GM06990 (cell line): Measurements from ENCODE around the gene CACNA2D2.

ENCODE experiments used
- DNase-seq: peaks from one replicate; pipeline ENCODE4 v3.0.0-alpha.2; 2011; ENCODE audit not compliant: insufficient read length; ENCODE audit errors: extremely low read depth
- H3K27me3 ChIP-seq: replicated peaks from 2 replicates; pipeline ENCODE4 v1.6.0; 2011; ENCODE audit warnings: low read length; ENCODE audit not compliant: control insufficient read depth, insufficient read depth
- H3K36me3 ChIP-seq: 2 replicates; pipeline ENCODE4 v1.5.1; 2011; ENCODE audit warnings: low read length; ENCODE audit not compliant: control insufficient read depth, insufficient read depth
- H3K4me3 ChIP-seq: replicated peaks from 2 replicates; pipeline ENCODE4 v1.5.1; 2011; ENCODE audit warnings: low read depth, mild to moderate bottlenecking, control low read depth, low read length
- CTCF ChIP-seq: IDR thresholded peaks from 2 replicates; pipeline ENCODE4 v1.5.1; 2011; ENCODE audit warnings: low read length, control low read depth, mild to moderate bottlenecking, inconsistent platforms; ENCODE audit not compliant: insufficient read depth, poor library complexity, severe bottlenecking

Gene CACNA2D2

GRCh38 chr3:50408443-50408944 is 94.9 kb downstream of the CACNA2D2 start:
- TF ChIP-seq CTCF: no peak
- no peaks in the 10 kb centered on the region for H3K36me3 ChIP-seq
- H3K27me3 ChIP-seq: peaks cover 4% of the 10 kb centered on the region
- no peak overlapping the region for H3K4me3 ChIP-seq
- DNase-seq: no peak

- no peak overlapping the region for H3K4me3 ChIP-seq
- H3K27me3 ChIP-seq: peaks cover 4% of the 10 kb centered on the region
- DNase-seq: no peak
- no peaks in the 10 kb centered on the region for H3K36me3 ChIP-seq
- no peak for TF ChIP-seq CTCF
These were observed 96.9 kb downstream of the CACNA2D2 start for GRCh38 chr3:50406487-50406886.

- DNase-seq: no peak
- no peak for TF ChIP-seq CTCF
These were observed 98.2 kb downstream of the CACNA2D2 start for GRCh38 chr3:50405249-50405648.

GRCh38 chr3:50401978-50402595 is 101.3 kb downstream of the CACNA2D2 start:
- Histone ChIP-seq H3K27me3 (no peaks in the 10 kb centered on the region; the same call in 1 of the 2 replicates), H3K36me3 (no peaks in the 10 kb centered on the region), H3K4me3 (no peak overlapping the region)
- no peak for DNase-seq
- no peak for TF ChIP-seq CTCF

More at GRCh38 chr3:50405249-50405648, 98.2 kb downstream of the CACNA2D2 start:
- no peak overlapping the region for H3K4me3 ChIP-seq
- peaks cover 4% of the 10 kb centered on the region for H3K27me3 ChIP-seq
- no peaks in the 10 kb centered on the region for H3K36me3 ChIP-seq

GRCh38 chr3:50396502-50396901 is 106.9 kb downstream of the CACNA2D2 start:
- no peaks in the 10 kb centered on the region; the same call in 1 of the 2 replicates for H3K27me3 ChIP-seq
- H3K36me3 ChIP-seq: no peaks in the 10 kb centered on the region
- no peak for TF ChIP-seq CTCF
- H3K4me3 ChIP-seq: no peak overlapping the region
- DNase-seq: no peak
